GM12891 (cell line): ENCODE results near the gene GREM2.

ENCODE experiments used
- POLR2A ChIP-seq: IDR thresholded peaks from 2 replicates; pipeline ENCODE4 v1.6.1; 2011; ENCODE audit warnings: low read depth, low read length, control low read depth
- POLR2AphosphoS5 ChIP-seq: IDR thresholded peaks from 2 replicates; pipeline ENCODE4 v1.6.1; 2011; ENCODE audit warnings: low read depth, low read length, control low read depth
- POU2F2 ChIP-seq: IDR thresholded peaks from 2 replicates; pipeline ENCODE4 v1.6.1; 2011; ENCODE audit warnings: low read depth, mild to moderate bottlenecking, control low read depth, low read length, moderate library complexity
- SPI1 ChIP-seq: IDR thresholded peaks from 2 replicates; pipeline ENCODE4 v1.6.1; 2011; ENCODE audit warnings: low read depth, low read length, control low read depth
- TAF1 ChIP-seq: IDR thresholded peaks from 2 replicates; pipeline ENCODE4 v1.6.1; 2011; ENCODE audit warnings: low read depth, low read length, control low read depth

- TF ChIP-seq TAF1 (no peak), POLR2A (no peak), SPI1 (no peak), POLR2AphosphoS5 (no peak), POU2F2 (no peak)
Measured at GRCh38 chr1:240613356-240614142, 1.6 kb upstream of the GREM2 start.
